Psoas muscle (tissue), 8 donors: ENCODE results near the gene SLC26A1. TPM values are rescaled to one million over a fixed set of nuclear protein-coding genes. Genes with fewer than 3 reads are reported as not detected.

Experiments used
- ATAC-seq, 4 donors: fragments of 200-7000 bp; cut with Tn5 transposase; one replicate each; pipeline ENCODE4 v1.9.1; 2020; ENCODE audit warnings: moderate library complexity in 3 of 4, mild to moderate bottlenecking in 2 of 4
- DNase-seq, 2 donors: peaks; one replicate each; pipeline ENCODE4 v3.0.0-alpha.2; 2020
- H3K27ac ChIP-seq: fragments of 200-600 bp; one replicate; pipeline ENCODE4 v1.8.0; 2022
- H3K27me3 ChIP-seq, 3 donors: fragments of 200-600 bp in 1 of 3; one replicate each; pipeline versions ENCODE4 v1.6.1 to v1.8.0; 2013 to 2022; ENCODE audit warnings: low read length in 2 of 3, mild to moderate bottlenecking in 2 of 3, moderate library complexity in 1 of 3; ENCODE audit not compliant: insufficient read depth in 3 of 3
- H3K36me3 ChIP-seq, 2 donors: fragments of 200-600 bp in 1 of 2; one replicate each; pipeline versions ENCODE4 v1.6.1 to v1.8.0; 2013 to 2022; ENCODE audit warnings: low read depth in 1 of 2, mild to moderate bottlenecking in 1 of 2, moderate library complexity in 1 of 2; ENCODE audit not compliant: insufficient read depth in 1 of 2
- H3K4me1 ChIP-seq: fragments of 200-600 bp; one replicate; pipeline ENCODE4 v1.8.0; 2022
- H3K4me3 ChIP-seq: fragments of 200-600 bp; one replicate; pipeline ENCODE4 v1.8.0; 2022; ENCODE audit warnings: mild to moderate bottlenecking
- H3K9me3 ChIP-seq: fragments of 200-600 bp; one replicate; pipeline ENCODE4 v1.8.0; 2022
- WGBS, 3 donors: extraction: QIAGEN DNeasy Blood & Tissue Kit; methylation state at CpG; one replicate each; pipeline versions ENCODE4 v1.1.6 to v1.1.7; 2013; 5-methylcytosine and 5-hydroxymethylcytosine counted together
- intact Hi-C, 2 donors: fragments of 100-400 bp; cut with DNase I; formaldehyde crosslinking; loops; one replicate each; pipeline versions ENCODE4 v1.11.0 to v1.14.2; 2022
- polyA plus RNA-seq, 3 donors: library from polyadenylated mRNA; stranded (reverse); fragments of 200-250 nt; gene quantifications; one replicate each; pipeline ENCODE4 v1.2.3, GENCODE V29; 2013
- total RNA-seq, 4 donors: library from RNA; stranded (reverse); fragmentation: NEBNext Ultra II Directional in 2 of 4; extraction: Animal tissue kit (Norgen Biotek cat#: 25700) in 2 of 4; gene quantifications; one replicate each; pipeline versions ENCODE4 v1.2.1 to v1.2.4, GENCODE V29; 2021 to 2023
- TF ChIP-seq, protein P1 (sequence below): fragments of 200-600 bp; IDR thresholded peaks from one replicate; pipeline ENCODE4 v1.8.0; 2022; ENCODE audit warnings: antibody characterized with exemption
- donor health status: healthy with polysubstance abuse.
- donor health status: DM: no; HTN: no; CAD: no; lungs with moderate emphysema.
- donor health status: Bipolar disorder and iron deficiency.
- donor health status: healthy.
- donor health status: DM: yes; HTN: yes; CAD: no.
- donor health status: DM: no; HTN: no; CAD: no.
- donor health status: DM: no; HTN: no; CAD: no.
- donor health status: DM: yes; HTN: yes; CAD: no.

The SLC26A1 gene
- total and polyA plus RNA-seq, 7 donors, result 0.06 to 0.36 (median 0.15) TPM; not detected in 3

DNA sequence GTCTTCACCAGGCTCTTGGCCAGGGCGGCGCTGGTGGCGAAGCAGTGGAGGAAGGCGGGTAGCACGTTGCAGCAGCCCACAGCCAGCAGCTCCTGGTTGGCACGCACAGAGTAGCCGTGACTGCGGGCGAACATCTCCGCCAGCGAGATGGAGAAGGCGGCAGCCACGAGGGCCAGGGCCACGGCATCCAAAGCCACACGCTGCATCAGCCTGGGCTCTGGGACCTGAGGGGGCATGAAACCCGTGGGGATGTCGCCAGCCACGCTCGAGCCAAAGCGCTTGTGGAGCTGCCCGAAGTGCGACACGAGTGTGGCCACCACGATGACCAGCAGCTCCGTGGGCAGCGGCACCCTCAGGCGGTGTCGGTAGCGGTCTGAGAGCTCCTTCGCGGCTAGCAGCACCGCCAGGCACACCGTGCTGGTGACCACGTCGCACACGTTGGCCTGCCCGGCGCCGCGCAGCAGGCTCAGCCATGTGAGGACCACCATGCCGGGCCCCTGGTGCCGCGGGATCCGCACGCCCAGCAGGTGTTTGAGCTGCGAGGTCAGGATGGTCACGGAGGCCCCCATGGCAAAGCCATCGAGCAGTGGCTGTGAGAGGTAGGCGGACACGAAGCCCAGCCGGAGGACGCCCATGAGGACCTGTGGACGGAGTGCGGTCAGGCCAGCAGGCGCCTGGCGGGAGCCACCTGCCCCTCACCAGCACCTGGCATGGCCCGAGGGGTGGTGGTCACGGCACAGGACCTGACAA is 3.3 kb downstream of the SLC26A1 start:
- DNase-seq, result peak in 1 of 2 donors; percentile 50
- Histone ChIP-seq H3K4me1 (peaks cover 12% of the 10 kb centered on the region), H3K27ac (no peak overlapping the region), H3K9me3 (no peaks in the 10 kb centered on the region), H3K4me3 (no peak overlapping the region), H3K27me3 (no peaks in the 10 kb centered on the region), H3K36me3 (peaks cover 0 to 10% of the 10 kb centered on the region in 2 donors)
- TF ChIP-seq, protein P1, sequence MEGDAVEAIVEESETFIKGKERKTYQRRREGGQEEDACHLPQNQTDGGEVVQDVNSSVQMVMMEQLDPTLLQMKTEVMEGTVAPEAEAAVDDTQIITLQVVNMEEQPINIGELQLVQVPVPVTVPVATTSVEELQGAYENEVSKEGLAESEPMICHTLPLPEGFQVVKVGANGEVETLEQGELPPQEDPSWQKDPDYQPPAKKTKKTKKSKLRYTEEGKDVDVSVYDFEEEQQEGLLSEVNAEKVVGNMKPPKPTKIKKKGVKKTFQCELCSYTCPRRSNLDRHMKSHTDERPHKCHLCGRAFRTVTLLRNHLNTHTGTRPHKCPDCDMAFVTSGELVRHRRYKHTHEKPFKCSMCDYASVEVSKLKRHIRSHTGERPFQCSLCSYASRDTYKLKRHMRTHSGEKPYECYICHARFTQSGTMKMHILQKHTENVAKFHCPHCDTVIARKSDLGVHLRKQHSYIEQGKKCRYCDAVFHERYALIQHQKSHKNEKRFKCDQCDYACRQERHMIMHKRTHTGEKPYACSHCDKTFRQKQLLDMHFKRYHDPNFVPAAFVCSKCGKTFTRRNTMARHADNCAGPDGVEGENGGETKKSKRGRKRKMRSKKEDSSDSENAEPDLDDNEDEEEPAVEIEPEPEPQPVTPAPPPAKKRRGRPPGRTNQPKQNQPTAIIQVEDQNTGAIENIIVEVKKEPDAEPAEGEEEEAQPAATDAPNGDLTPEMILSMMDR, result no peak
- 95 to 97% (median 96%) methylated on average over 55 to 58 of the region's 58 CpGs for WGBS, 3 donors
- intact Hi-C loops, result loop anchor here (5.0 to 10.0 kb wide), 2 partner anchors 248 to 255 kb away; no protein-coding TSS in a partner anchor
- ATAC-seq, result no peak

DNA sequence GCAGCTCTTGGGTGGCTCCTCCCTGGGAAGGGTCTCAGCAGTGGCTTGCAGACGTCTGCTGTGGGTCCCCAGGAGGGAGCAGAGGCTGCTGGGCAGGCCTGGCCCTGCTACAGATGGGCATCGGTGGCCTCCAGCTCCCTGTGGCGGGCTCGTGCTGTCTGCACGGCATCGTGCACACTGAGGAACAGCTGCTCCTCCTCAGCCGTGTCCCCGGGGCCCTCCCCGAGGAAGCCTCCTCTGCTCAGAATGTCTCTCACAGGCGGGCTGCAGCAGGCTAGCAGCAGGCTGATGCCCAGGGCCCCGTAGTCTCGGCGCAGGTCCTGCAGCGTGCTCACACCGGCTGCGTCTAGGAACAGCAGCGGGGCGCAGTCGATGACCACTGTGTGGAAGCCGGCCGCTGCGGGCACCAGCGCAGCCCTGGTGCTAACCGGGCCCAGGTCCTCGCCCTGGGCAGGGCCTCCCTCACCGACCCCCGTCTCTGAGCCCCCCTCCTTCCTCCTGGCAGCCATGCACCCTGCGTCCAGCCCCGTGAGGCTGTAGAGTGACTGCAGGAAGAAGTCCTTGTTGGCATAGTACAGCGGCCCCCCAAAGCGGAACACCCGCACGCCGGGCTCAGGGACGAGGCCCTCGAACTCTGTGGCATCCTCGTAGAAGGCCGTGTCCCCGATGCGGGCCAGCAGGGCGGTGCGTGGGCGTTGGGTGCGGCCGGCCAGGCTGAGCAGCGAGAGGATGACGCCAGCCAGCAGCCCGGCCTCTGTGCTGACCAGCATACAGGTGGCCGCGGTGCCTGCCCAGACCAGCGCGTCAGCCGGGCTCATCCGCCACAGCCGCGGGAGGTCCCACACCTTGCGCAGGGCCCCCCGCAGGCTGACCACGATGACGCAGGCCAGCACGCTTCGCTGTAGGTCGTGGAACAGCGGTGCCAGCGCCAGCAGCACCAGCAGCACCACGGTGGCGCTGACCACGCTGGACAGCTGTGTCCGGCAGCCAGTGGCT is 4.2 kb downstream of the SLC26A1 start:
- TF ChIP-seq, protein P1, result no peak
- H3K4me3 ChIP-seq, result no peak overlapping the region
- DNase-seq (peak in 1 of 2 donors; percentile 54), ATAC-seq (no peak)
- no peaks in the 10 kb centered on the region for H3K27me3 ChIP-seq
- H3K36me3 ChIP-seq, result peaks cover 0 to 10% of the 10 kb centered on the region in 2 donors
- peaks cover 12% of the 10 kb centered on the region for H3K4me1 ChIP-seq
- no peak overlapping the region for H3K27ac ChIP-seq
- intact Hi-C loops, result loop anchor here in 1 of 2 donors (5.0 kb wide), 1 partner anchor 247 kb away; no protein-coding TSS in a partner anchor
- H3K9me3 ChIP-seq, result no peaks in the 10 kb centered on the region
- 88 to 91% (median 88%) methylated on average over 69 of the region's 69 CpGs for WGBS, 3 donors

DNA sequence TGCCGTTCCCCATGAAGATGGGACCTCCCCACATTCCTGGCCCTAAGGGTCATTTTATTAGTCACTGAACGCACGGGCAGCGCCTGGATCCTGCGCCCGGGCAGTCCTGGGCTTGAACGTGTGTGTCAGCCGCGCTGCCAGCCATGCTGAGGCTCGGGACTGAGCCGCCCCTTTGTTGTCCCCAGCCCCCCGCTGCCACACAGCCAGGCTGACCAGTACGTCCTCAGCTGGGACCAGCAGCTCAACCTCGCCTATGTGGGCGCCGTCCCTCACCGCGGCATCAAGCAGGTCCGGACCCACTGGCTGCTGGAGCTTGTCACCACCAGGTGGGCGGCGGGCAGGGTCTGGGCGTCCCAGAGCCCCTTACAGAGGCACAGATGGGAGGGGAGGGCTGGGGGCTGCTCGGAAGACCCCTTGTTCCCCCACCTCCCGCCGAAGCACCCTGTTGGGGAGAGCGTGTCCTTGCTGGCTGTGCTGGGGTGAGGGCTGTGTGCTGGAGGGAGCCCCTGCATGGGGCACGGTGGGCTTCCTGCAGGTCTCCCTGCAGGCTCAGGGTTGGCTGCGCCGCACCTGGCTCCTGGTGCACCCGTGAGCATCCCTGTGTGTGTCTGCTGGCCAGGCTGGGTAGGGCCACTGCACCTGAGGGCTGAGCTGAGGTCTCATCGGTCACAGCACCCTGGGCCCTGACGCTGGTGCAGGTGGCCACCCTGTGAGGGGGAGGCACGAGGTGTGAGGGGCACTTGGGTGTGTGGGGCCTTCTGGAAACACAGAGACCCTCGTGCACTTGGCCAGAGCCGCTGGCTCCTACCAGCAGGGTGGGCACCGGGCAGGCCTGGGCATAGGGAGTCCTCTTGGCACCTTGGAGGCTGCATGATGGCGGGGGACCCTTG is 5.3 kb downstream of the SLC26A1 start:
- TF ChIP-seq, protein P1, result no peak
- 71 to 79% (median 73%) methylated on average over 34 to 37 of the region's 37 CpGs for WGBS, 3 donors
- peak in 2 of 4 donors; percentile 10 to 11 for ATAC-seq
- H3K4me1 ChIP-seq, result peaks cover 12% of the 10 kb centered on the region
- H3K36me3 ChIP-seq, result peaks cover 0 to 10% of the 10 kb centered on the region in 2 donors
- H3K9me3 ChIP-seq, result no peaks in the 10 kb centered on the region
- peak overlapping the region; percentile 84 for H3K4me3 ChIP-seq
- DNase-seq, result peak in 1 of 2 donors; percentile 57
- intact Hi-C loops, result loop anchor here in 1 of 2 donors (5.0 kb wide), 1 partner anchor 246 kb away; no protein-coding TSS in a partner anchor
- H3K27ac ChIP-seq, result no peak overlapping the region
- H3K27me3 ChIP-seq, result no peaks in the 10 kb centered on the region
